ENCODE data around the gene ZNF26.

ZNF26 gene

GRCh38 chr12:132998741-132999140 is 12.6 kb downstream of the ZNF26 start:
- TF ChIP-seq, protein P1, sequence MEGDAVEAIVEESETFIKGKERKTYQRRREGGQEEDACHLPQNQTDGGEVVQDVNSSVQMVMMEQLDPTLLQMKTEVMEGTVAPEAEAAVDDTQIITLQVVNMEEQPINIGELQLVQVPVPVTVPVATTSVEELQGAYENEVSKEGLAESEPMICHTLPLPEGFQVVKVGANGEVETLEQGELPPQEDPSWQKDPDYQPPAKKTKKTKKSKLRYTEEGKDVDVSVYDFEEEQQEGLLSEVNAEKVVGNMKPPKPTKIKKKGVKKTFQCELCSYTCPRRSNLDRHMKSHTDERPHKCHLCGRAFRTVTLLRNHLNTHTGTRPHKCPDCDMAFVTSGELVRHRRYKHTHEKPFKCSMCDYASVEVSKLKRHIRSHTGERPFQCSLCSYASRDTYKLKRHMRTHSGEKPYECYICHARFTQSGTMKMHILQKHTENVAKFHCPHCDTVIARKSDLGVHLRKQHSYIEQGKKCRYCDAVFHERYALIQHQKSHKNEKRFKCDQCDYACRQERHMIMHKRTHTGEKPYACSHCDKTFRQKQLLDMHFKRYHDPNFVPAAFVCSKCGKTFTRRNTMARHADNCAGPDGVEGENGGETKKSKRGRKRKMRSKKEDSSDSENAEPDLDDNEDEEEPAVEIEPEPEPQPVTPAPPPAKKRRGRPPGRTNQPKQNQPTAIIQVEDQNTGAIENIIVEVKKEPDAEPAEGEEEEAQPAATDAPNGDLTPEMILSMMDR (IDR thresholded peaks at IDR 0.05; ENCODE audit: insufficient read depth, low read depth, low read length, missing control alignments): no peak
- H3K4me3 ChIP-seq (ENCODE audit: low read length): no peak overlapping the region
- DNase-seq (ENCODE audit: low read depth): no peak

- TF ChIP-seq, protein P1 (IDR thresholded peaks at IDR 0.05; ENCODE audit: insufficient read depth, low read depth, low read length, missing control alignments): no peak
- no peak overlapping the region for H3K4me3 ChIP-seq (ENCODE audit: low read length)
- DNase-seq (ENCODE audit: low read depth): no peak
Measured at GRCh38 chr12:133010657-133011297, 24.6 kb downstream of the ZNF26 start.

GRCh38 chr12:133023566-133023965 is 37.4 kb downstream of the ZNF26 start:
- TF ChIP-seq, protein P1 (IDR thresholded peaks at IDR 0.05; ENCODE audit: insufficient read depth, low read depth, low read length, missing control alignments): no peak
- peak; percentile 45 for DNase-seq (ENCODE audit: low read depth)
- no peak overlapping the region for H3K4me3 ChIP-seq (ENCODE audit: low read length)

DNA sequence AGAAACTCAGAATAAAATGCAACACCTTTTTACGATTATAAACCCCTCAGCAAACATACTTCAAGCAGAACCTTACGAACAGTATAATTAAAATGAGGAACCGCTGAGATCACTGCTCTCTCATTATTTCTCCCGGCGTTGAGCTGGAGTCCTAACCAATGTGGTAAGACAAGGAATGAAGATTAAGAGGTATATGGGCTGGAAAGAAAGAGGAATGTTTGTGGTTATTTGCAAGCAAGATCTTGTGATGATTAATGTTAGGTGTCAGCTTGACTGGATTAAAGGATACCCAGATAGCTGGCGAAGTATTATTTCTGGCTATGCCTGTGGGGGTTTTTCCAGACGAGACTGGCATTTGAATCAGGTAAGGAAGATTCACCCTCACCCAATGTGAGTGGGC is 40.8 kb downstream of the ZNF26 start:
- TF ChIP-seq, protein P1 (IDR thresholded peaks at IDR 0.05; ENCODE audit: insufficient read depth, low read depth, low read length, missing control alignments): no peak
- DNase-seq (ENCODE audit: low read depth): peak; percentile 19
- no peak overlapping the region for H3K4me3 ChIP-seq (ENCODE audit: low read length)

- H3K4me3 ChIP-seq (ENCODE audit: low read length): peak within 1 kb of the TSS; percentile 63
- DNase-seq (ENCODE audit: low read depth): peak; percentile 98
- TF ChIP-seq, protein P1 (IDR thresholded peaks at IDR 0.05; ENCODE audit: insufficient read depth, low read depth, low read length, missing control alignments): no peak
Measured at GRCh38 chr12:133037207-133038005, 51.2 kb downstream of the ZNF26 start, which contains the start of gene ZNF84. Gene ZNF84, plus strand, starts transcription at chr12:133037509. Its CDS starts 3,959 bp downstream, at chr12:133041468.

GRCh38 chr12:133038118-133038709 is 52.0 kb downstream of the ZNF26 start:
- no peak for DNase-seq (ENCODE audit: low read depth)
- TF ChIP-seq, protein P1 (IDR thresholded peaks at IDR 0.05; ENCODE audit: insufficient read depth, low read depth, low read length, missing control alignments): no peak
- peak overlapping the region; percentile 63 for H3K4me3 ChIP-seq (ENCODE audit: low read length)
